Activated naive CD4-positive, alpha-beta T cell treated with anti-CD3 and anti-CD28 coated beads, Interleukin-2, amount 50 U/mL, for 24 hours (primary cell): ENCODE measurements around the gene BRIP1.
"Not testable (repeated sequence)": the region's sequence is repeated elsewhere in the genome, so short reads cannot be mapped to it uniquely, and the experiment has no call there.

Source experiments
- H3K27ac Mint-ChIP-seq: one replicate; pipeline ENCODE4 v1.8.0; 2021; ENCODE audit warnings: mild to moderate bottlenecking, mixed read lengths
- H3K27me3 Mint-ChIP-seq: one replicate; pipeline ENCODE4 v1.8.0; 2021; ENCODE audit warnings: mixed read lengths
- H3K36me3 Mint-ChIP-seq: one replicate; pipeline ENCODE4 v1.8.0; 2021; ENCODE audit warnings: mixed read lengths
- H3K4me1 Mint-ChIP-seq: one replicate; pipeline ENCODE4 v1.8.0; 2021; ENCODE audit warnings: mixed read lengths
- H3K4me3 Mint-ChIP-seq: one replicate; pipeline ENCODE4 v1.8.0; 2021; ENCODE audit warnings: mild to moderate bottlenecking, mixed read lengths
- H3K9me3 Mint-ChIP-seq: one replicate; pipeline ENCODE4 v1.8.0; 2021; ENCODE audit warnings: mixed read lengths

Gene BRIP1

GRCh38 chr17:61825448-61826137 is 37.7 kb downstream of the BRIP1 start:
- peaks cover 16% of the 10 kb centered on the region for H3K36me3 Mint-ChIP-seq
- no peak overlapping the region for H3K4me3 Mint-ChIP-seq
- no peaks in the 10 kb centered on the region for H3K27me3 Mint-ChIP-seq
- H3K4me1 Mint-ChIP-seq, result no peaks in the 10 kb centered on the region
- H3K9me3 Mint-ChIP-seq, result peaks cover 5% of the 10 kb centered on the region
- H3K27ac Mint-ChIP-seq, result no peak overlapping the region

- Mint-ChIP-seq H3K9me3 (no peaks in the 10 kb centered on the region), H3K27me3 (no peaks in the 10 kb centered on the region), H3K36me3 (peaks cover 18% of the 10 kb centered on the region), H3K27ac (no peak overlapping the region), H3K4me3 (no peak overlapping the region), H3K4me1 (no peaks in the 10 kb centered on the region)
These were observed 40.7 kb downstream of the BRIP1 start for GRCh38 chr17:61822326-61823285.

GRCh38 chr17:61821655-61822054 is 41.7 kb downstream of the BRIP1 start:
- H3K36me3 Mint-ChIP-seq, result peaks cover 15% of the 10 kb centered on the region
- H3K27me3 Mint-ChIP-seq, result no peaks in the 10 kb centered on the region
- H3K27ac Mint-ChIP-seq, result no peak overlapping the region
- no peaks in the 10 kb centered on the region for H3K9me3 Mint-ChIP-seq
- no peak overlapping the region for H3K4me3 Mint-ChIP-seq
- peaks cover under 1% of the 10 kb centered on the region for H3K4me1 Mint-ChIP-seq

- not testable (repeated sequence) for H3K4me3 Mint-ChIP-seq, H3K27ac Mint-ChIP-seq, H3K4me1 Mint-ChIP-seq, H3K27me3 Mint-ChIP-seq, H3K9me3 Mint-ChIP-seq
- H3K36me3 Mint-ChIP-seq, result peaks cover 12% of the 10 kb centered on the region
These were observed 44.1 kb downstream of the BRIP1 start for GRCh38 chr17:61819265-61819664.

- no peaks in the 10 kb centered on the region for H3K27me3 Mint-ChIP-seq
These were observed 45.1 kb downstream of the BRIP1 start for GRCh38 chr17:61818225-61818624.

GRCh38 chr17:61817452-61817851 is 45.9 kb downstream of the BRIP1 start:
- H3K27ac Mint-ChIP-seq, result no peak overlapping the region
- no peak overlapping the region for H3K4me3 Mint-ChIP-seq
- H3K9me3 Mint-ChIP-seq, result no peaks in the 10 kb centered on the region
- H3K4me1 Mint-ChIP-seq, result peaks cover 4% of the 10 kb centered on the region
- H3K27me3 Mint-ChIP-seq, result no peaks in the 10 kb centered on the region
- H3K36me3 Mint-ChIP-seq, result peaks cover 13% of the 10 kb centered on the region

More at GRCh38 chr17:61818225-61818624, 45.1 kb downstream of the BRIP1 start:
- H3K9me3 Mint-ChIP-seq, result no peaks in the 10 kb centered on the region
- H3K4me3 Mint-ChIP-seq, result no peak overlapping the region
- no peak overlapping the region for H3K27ac Mint-ChIP-seq
- H3K36me3 Mint-ChIP-seq, result peaks cover 11% of the 10 kb centered on the region
- peaks cover 4% of the 10 kb centered on the region for H3K4me1 Mint-ChIP-seq

GRCh38 chr17:61816538-61816937 is 46.8 kb downstream of the BRIP1 start:
- no peaks in the 10 kb centered on the region for H3K9me3 Mint-ChIP-seq
- H3K36me3 Mint-ChIP-seq, result peaks cover 9% of the 10 kb centered on the region
- no peaks in the 10 kb centered on the region for H3K27me3 Mint-ChIP-seq
- H3K4me1 Mint-ChIP-seq, result peaks cover 4% of the 10 kb centered on the region
- no peak overlapping the region for H3K27ac Mint-ChIP-seq
- no peak overlapping the region for H3K4me3 Mint-ChIP-seq

GRCh38 chr17:61815863-61816503 is 47.3 kb downstream of the BRIP1 start:
- Mint-ChIP-seq H3K27ac (no peak overlapping the region), H3K27me3 (no peaks in the 10 kb centered on the region), H3K4me1 (peaks cover 4% of the 10 kb centered on the region), H3K9me3 (no peaks in the 10 kb centered on the region), H3K36me3 (peaks cover 9% of the 10 kb centered on the region), H3K4me3 (no peak overlapping the region)

- Mint-ChIP-seq H3K27ac (no peak overlapping the region), H3K9me3 (no peaks in the 10 kb centered on the region), H3K36me3 (peaks cover 7% of the 10 kb centered on the region), H3K27me3 (no peaks in the 10 kb centered on the region), H3K4me1 (peaks cover 4% of the 10 kb centered on the region), H3K4me3 (no peak overlapping the region)
These were observed 48.8 kb downstream of the BRIP1 start for GRCh38 chr17:61814485-61814884.

GRCh38 chr17:61813211-61813610 is 50.1 kb downstream of the BRIP1 start:
- H3K4me1 Mint-ChIP-seq, result peaks cover 4% of the 10 kb centered on the region
- no peak overlapping the region for H3K4me3 Mint-ChIP-seq
- no peaks in the 10 kb centered on the region for H3K27me3 Mint-ChIP-seq
- H3K36me3 Mint-ChIP-seq, result peaks cover 5% of the 10 kb centered on the region
- no peak overlapping the region for H3K27ac Mint-ChIP-seq
- H3K9me3 Mint-ChIP-seq, result no peaks in the 10 kb centered on the region

GRCh38 chr17:61812747-61813146 is 50.6 kb downstream of the BRIP1 start:
- H3K27me3 Mint-ChIP-seq, result no peaks in the 10 kb centered on the region
- no peaks in the 10 kb centered on the region for H3K9me3 Mint-ChIP-seq
- H3K4me1 Mint-ChIP-seq, result peaks cover 4% of the 10 kb centered on the region
- H3K4me3 Mint-ChIP-seq, result no peak overlapping the region
- peak overlapping the region; percentile 21 for H3K27ac Mint-ChIP-seq
- peaks cover 5% of the 10 kb centered on the region for H3K36me3 Mint-ChIP-seq

- H3K27ac Mint-ChIP-seq, result no peak overlapping the region
- H3K27me3 Mint-ChIP-seq, result no peaks in the 10 kb centered on the region
- no peaks in the 10 kb centered on the region for H3K9me3 Mint-ChIP-seq
- peaks cover 5% of the 10 kb centered on the region for H3K36me3 Mint-ChIP-seq
- no peaks in the 10 kb centered on the region for H3K4me1 Mint-ChIP-seq
- no peak overlapping the region for H3K4me3 Mint-ChIP-seq
These were observed 53.4 kb downstream of the BRIP1 start for GRCh38 chr17:61809816-61810392.

- Mint-ChIP-seq H3K4me1 (no peaks in the 10 kb centered on the region), H3K27me3 (no peaks in the 10 kb centered on the region), H3K27ac (no peak overlapping the region), H3K4me3 (no peak overlapping the region), H3K36me3 (peaks cover 5% of the 10 kb centered on the region), H3K9me3 (no peaks in the 10 kb centered on the region)
These were observed 54.9 kb downstream of the BRIP1 start for GRCh38 chr17:61808442-61808841.

GRCh38 chr17:61806936-61807335 is 56.4 kb downstream of the BRIP1 start:
- Mint-ChIP-seq H3K27me3 (no peaks in the 10 kb centered on the region), H3K27ac (no peak overlapping the region), H3K4me1 (no peaks in the 10 kb centered on the region), H3K36me3 (peaks cover 2% of the 10 kb centered on the region), H3K9me3 (no peaks in the 10 kb centered on the region), H3K4me3 (no peak overlapping the region)

GRCh38 chr17:61806081-61806828 is 57.1 kb downstream of the BRIP1 start:
- Mint-ChIP-seq H3K4me1 (no peaks in the 10 kb centered on the region), H3K27me3 (no peaks in the 10 kb centered on the region), H3K27ac (no peak overlapping the region), H3K4me3 (no peak overlapping the region), H3K36me3 (peaks cover 2% of the 10 kb centered on the region), H3K9me3 (no peaks in the 10 kb centered on the region)
